Stimulated activated CD8-positive, alpha-beta memory T cell treated with anti-CD3 and anti-CD28 coated beads, Interleukin-12 subunit alpha, Interleukin-12 subunit beta, amount 100 ng/mL, for 4 hours (primary cell): ENCODE results near the gene ITPR2.

Experiments used
- DNase-seq: peaks from one replicate; pipeline ENCODE4 v3.0.0-alpha.2; 2020; ENCODE audit warnings: low read depth

Gene ITPR2

GRCh38 chr12:26821212-26821701 lies 11.7 kb downstream of the ITPR2 start:
- DNase-seq: no peak

- no peak for DNase-seq
Observed at GRCh38 chr12:26818636-26819035, 14.4 kb downstream of the ITPR2 start.

- DNase-seq: no peak
Observed at GRCh38 chr12:26818201-26818600, 14.8 kb downstream of the ITPR2 start.

- DNase-seq: no peak
Observed at GRCh38 chr12:26817183-26817591, 15.8 kb downstream of the ITPR2 start.

- no peak for DNase-seq
Observed at GRCh38 chr12:26813812-26814211, 19.2 kb downstream of the ITPR2 start.

GRCh38 chr12:26810330-26810729 lies 22.7 kb downstream of the ITPR2 start:
- no peak for DNase-seq

GRCh38 chr12:26809611-26810285 lies 23.2 kb downstream of the ITPR2 start:
- no peak for DNase-seq

GRCh38 chr12:26808766-26809476 lies 24.1 kb downstream of the ITPR2 start:
- no peak for DNase-seq

- DNase-seq: no peak
Observed at GRCh38 chr12:26807292-26807691, 25.7 kb downstream of the ITPR2 start.

- no peak for DNase-seq
Observed at GRCh38 chr12:26806556-26806955, 26.4 kb downstream of the ITPR2 start.

- no peak for DNase-seq
Observed at GRCh38 chr12:26805401-26805971, 27.5 kb downstream of the ITPR2 start.

GRCh38 chr12:26803552-26803951 lies 29.4 kb downstream of the ITPR2 start:
- no peak for DNase-seq

- no peak for DNase-seq
Observed at GRCh38 chr12:26801486-26801885, 31.5 kb downstream of the ITPR2 start.

- DNase-seq: no peak
Observed at GRCh38 chr12:26800858-26801257, 32.1 kb downstream of the ITPR2 start.

GRCh38 chr12:26800347-26800746 lies 32.6 kb downstream of the ITPR2 start:
- DNase-seq: no peak

- no peak for DNase-seq
Observed at GRCh38 chr12:26799741-26800140, 33.3 kb downstream of the ITPR2 start.

- DNase-seq: no peak
Observed at GRCh38 chr12:26798640-26799039, 34.4 kb downstream of the ITPR2 start.

GRCh38 chr12:26798023-26798422 lies 35.0 kb downstream of the ITPR2 start:
- DNase-seq: no peak

- no peak for DNase-seq
Observed at GRCh38 chr12:26795910-26796309, 37.1 kb downstream of the ITPR2 start.

- no peak for DNase-seq
Observed at GRCh38 chr12:26791301-26791791, 41.6 kb downstream of the ITPR2 start.

GRCh38 chr12:26790645-26790994 lies 42.4 kb downstream of the ITPR2 start:
- no peak for DNase-seq

- no peak for DNase-seq
Observed at GRCh38 chr12:26789731-26790644, 43.0 kb downstream of the ITPR2 start.
